Peyer's patch (tissue), 4 donors: ENCODE results near the gene SUV39H1. TPM values are rescaled to one million over a fixed set of nuclear protein-coding genes. Genes with fewer than 3 reads are reported as not detected.
A peak's percentile ranks its signal among the peaks of the same experiment; 100 is the strongest.
"Not testable (repeated sequence)": the region's sequence is repeated elsewhere in the genome, so short reads cannot be mapped to it uniquely, and the experiment has no call there.

Experiments used
- DNase-seq, 3 donors: peaks; one replicate each; pipeline ENCODE4 v3.0.0-alpha.2; 2017 to 2019
- H3K27ac ChIP-seq, 4 donors: fragments of 200-600 bp; sonication (generic); one replicate each; pipeline ENCODE4 v1.5.1; 2016 to 2019
- H3K27me3 ChIP-seq, 2 donors: fragments of 200-600 bp; sonication (generic); one replicate each; pipeline ENCODE4 v1.5.1; 2019
- H3K36me3 ChIP-seq, 3 donors: fragments of 200-600 bp; sonication (generic); one replicate each; pipeline ENCODE4 v1.5.1; 2016 to 2019
- H3K4me1 ChIP-seq, 4 donors: fragments of 200-600 bp; sonication (generic); one replicate each; pipeline ENCODE4 v1.5.1; 2016 to 2019
- H3K4me3 ChIP-seq, 4 donors: fragments of 200-600 bp; sonication (generic); 1 replicate in 3 of 4; 2 replicates in 1 of 4; pipeline ENCODE4 v1.5.1; 2016 to 2019; ENCODE audit warnings: mild to moderate bottlenecking in 1 of 4
- H3K9me3 ChIP-seq, 4 donors: fragments of 200-600 bp; sonication (generic); one replicate each; pipeline ENCODE4 v1.5.1; 2016 to 2019; ENCODE audit warnings: mild to moderate bottlenecking in 1 of 4
- CTCF ChIP-seq, 6 experiments: fragments of 450-650 bp in 4 of 6; fragments of 200-600 bp in 2 of 6; sonication (generic) in 1 of 6; IDR thresholded peaks; one replicate each; pipeline ENCODE4 v1.5.1; 2017 to 2019; ENCODE audit warnings: antibody characterized with exemption in 6 of 6, mild to moderate bottlenecking in 3 of 6, moderate library complexity in 1 of 6
- POLR2A ChIP-seq, 2 donors: fragments of 450-650 bp; IDR thresholded peaks; one replicate each; pipeline ENCODE4 v1.5.1; 2017; ENCODE audit warnings: antibody characterized with exemption in 2 of 2, mild to moderate bottlenecking in 2 of 2, moderate library complexity in 2 of 2
- total RNA-seq, 4 donors: library from RNA; depleted of rRNA; stranded (reverse); fragments of >200 nt; gene quantifications; one replicate each; pipeline ENCODE4 v1.1.0, GENCODE V29; 2016

SUV39H1 gene, protein sequence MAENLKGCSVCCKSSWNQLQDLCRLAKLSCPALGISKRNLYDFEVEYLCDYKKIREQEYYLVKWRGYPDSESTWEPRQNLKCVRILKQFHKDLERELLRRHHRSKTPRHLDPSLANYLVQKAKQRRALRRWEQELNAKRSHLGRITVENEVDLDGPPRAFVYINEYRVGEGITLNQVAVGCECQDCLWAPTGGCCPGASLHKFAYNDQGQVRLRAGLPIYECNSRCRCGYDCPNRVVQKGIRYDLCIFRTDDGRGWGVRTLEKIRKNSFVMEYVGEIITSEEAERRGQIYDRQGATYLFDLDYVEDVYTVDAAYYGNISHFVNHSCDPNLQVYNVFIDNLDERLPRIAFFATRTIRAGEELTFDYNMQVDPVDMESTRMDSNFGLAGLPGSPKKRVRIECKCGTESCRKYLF
- total RNA-seq: 1 to 10 TPM; 2.5 to 7.4 (median 4.2) TPM

DNA sequence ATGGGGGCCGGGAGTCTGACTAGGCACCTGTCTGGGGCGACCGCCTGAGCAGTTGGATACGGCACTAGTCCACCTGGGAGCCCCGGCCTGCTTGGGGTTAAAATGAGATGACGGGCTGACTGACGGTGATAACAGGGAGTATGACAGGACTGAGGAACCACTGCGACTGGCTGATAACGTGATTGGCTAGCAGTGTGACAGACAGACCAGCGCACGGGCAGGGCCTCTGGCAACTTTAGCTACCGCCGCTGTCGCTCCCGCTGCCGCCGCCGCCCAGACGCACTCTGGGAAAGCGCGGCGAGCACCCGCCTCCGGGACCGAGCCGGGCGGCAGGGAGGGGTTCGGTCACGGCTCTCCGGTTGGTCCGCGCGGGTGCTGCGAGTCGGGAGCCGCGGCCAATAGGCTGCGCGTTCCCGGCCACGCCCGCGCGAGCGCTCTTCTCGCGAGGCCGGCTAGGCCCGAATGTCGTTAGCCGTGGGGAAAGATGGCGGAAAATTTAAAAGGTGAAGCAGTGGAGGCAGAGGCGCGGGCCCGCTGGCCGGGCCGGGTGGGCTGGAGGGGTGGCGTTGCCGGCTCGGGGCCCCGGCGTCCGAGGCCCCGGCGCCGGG is at the start of gene SUV39H1:
SUV39H1 (plus strand) TSS at position 434 of the 608 bp plus-strand sequence; CDS start at position 485, 51 bp downstream.
- Histone ChIP-seq H3K36me3 (peaks cover 0 to 5% (median 0%) of the 10 kb centered on the region in 3 donors), H3K9me3 (no peaks in the 10 kb centered on the region), H3K4me3 (peak within 1 kb of the TSS; percentile 61 to 76 (median 72)), H3K4me1 (peaks cover 0 to 15% (median 2%) of the 10 kb centered on the region in 4 donors), H3K27me3 (no peaks in the 10 kb centered on the region), H3K27ac (peak within 1 kb of the TSS; percentile 73 to 94 (median 91))
- peak; percentile 82 to 94 (median 91) for DNase-seq
- TF ChIP-seq POLR2A (IDR thresholded peaks at IDR 0.05): peak; percentile 75 to 84
- TF ChIP-seq CTCF (IDR thresholded peaks at IDR 0.05): no peak

GRCh38 chrX:48648336-48648751 is 48.2 kb upstream of the SUV39H1 start:
- Histone ChIP-seq H3K9me3 (no peaks in the 10 kb centered on the region), H3K27ac (peak overlapping the region in 1 of 4 donors; percentile 16), H3K4me3 (no peak overlapping the region), H3K27me3 (no peaks in the 10 kb centered on the region), H3K36me3 (no peaks in the 10 kb centered on the region), H3K4me1 (peaks cover 0 to 3% (median 0%) of the 10 kb centered on the region in 4 donors)
- TF ChIP-seq POLR2A (IDR thresholded peaks at IDR 0.05) (no peak), CTCF (IDR thresholded peaks at IDR 0.05) (peak in 4 of 6 experiments; percentile 34 to 51 (median 45))
- peak in 2 of 3 donors; percentile 20 to 67 for DNase-seq

DNA sequence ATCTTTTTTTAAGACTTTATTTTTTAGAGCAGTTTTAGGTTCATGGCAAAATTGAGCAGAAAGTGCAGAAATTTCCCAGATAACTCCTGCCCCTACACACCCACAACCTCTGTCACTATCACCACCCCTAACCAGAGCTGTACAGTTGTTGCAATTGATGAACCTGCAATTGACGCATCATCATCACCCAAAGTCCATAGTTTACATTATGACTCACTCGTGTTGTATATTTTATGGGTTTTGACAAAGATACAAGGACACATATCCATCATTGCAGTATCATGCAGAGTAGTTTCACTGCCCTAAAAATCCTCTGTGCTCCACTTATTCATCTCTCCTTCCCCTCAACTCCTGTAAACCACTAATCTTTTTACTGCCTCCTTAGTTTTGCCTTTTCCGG is 47.4 kb upstream of the SUV39H1 start:
- Histone ChIP-seq H3K27me3 (no peaks in the 10 kb centered on the region), H3K9me3 (no peaks in the 10 kb centered on the region), H3K27ac (no peak overlapping the region), H3K4me1 (peaks cover 0 to 3% (median 0%) of the 10 kb centered on the region in 4 donors), H3K36me3 (no peaks in the 10 kb centered on the region), H3K4me3 (no peak overlapping the region)
- no peak for DNase-seq
- TF ChIP-seq CTCF (IDR thresholded peaks at IDR 0.05): no peak
- TF ChIP-seq POLR2A (IDR thresholded peaks at IDR 0.05): no peak

- not testable (repeated sequence) for H3K4me3 ChIP-seq, H3K27me3 ChIP-seq, H3K36me3 ChIP-seq, DNase-seq, H3K4me1 ChIP-seq, H3K9me3 ChIP-seq, H3K27ac ChIP-seq
Observed at GRCh38 chrX:48652055-48652579, 44.4 kb upstream of the SUV39H1 start.

GRCh38 chrX:48654746-48655145 is 41.8 kb upstream of the SUV39H1 start:
- H3K27ac ChIP-seq, H3K9me3 ChIP-seq, H3K27me3 ChIP-seq, DNase-seq, H3K4me3 ChIP-seq, H3K36me3 ChIP-seq, H3K4me1 ChIP-seq: not testable (repeated sequence)

DNA sequence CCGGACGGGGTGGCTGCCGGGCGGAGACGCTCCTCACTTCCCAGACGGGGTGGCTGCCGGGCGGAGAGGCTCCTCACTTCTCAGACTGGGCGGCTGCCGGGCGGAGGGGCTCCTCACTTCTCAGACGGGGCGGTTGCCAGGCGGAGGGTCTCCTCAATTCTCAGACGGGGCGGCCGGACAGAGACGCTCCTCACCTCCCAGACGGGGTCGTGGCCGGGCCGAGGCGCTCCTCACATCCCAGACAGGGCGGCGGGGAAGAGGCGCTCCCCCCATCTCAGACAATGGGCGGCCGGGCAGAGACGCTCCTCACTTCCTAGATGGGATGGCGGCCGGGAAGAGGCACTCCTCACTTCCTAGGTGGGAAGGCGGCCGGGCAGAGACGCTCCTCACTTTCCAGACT is 36.8 kb upstream of the SUV39H1 start:
- not testable (repeated sequence) for DNase-seq, H3K27ac ChIP-seq, H3K9me3 ChIP-seq, H3K36me3 ChIP-seq, H3K4me3 ChIP-seq, H3K27me3 ChIP-seq, H3K4me1 ChIP-seq

DNA sequence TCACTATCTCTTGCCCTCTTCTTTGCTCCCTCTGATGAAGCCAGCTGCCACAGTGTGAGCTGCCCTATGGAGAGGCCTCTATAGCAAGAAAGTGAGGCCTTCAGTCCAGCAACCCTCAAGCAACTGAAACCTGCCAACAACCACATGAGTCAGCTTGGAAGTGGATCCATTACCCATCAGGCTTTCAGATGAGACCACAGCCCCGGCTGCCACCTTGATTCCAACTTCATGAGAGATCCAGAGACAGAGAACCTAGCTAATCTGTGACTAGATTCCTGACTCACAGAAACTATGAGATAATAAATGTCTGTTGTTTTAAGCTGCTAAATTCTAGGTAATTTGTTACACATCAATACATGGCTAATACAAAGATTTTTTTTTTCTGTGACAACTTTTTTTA is 33.3 kb upstream of the SUV39H1 start:
- H3K9me3 ChIP-seq: no peaks in the 10 kb centered on the region
- no peak for TF ChIP-seq POLR2A (IDR thresholded peaks at IDR 0.05)
- TF ChIP-seq CTCF (IDR thresholded peaks at IDR 0.05): no peak

More for the DNA sequence above, 33.3 kb upstream of the SUV39H1 start:
- Histone ChIP-seq H3K4me3 (no peak overlapping the region), H3K36me3 (no peaks in the 10 kb centered on the region), H3K27ac (no peak overlapping the region), H3K4me1 (no peaks in the 10 kb centered on the region), H3K27me3 (no peaks in the 10 kb centered on the region)
- no peak for DNase-seq
